ENCODE data around the gene KRTAP10-10.
"Not testable (repeated sequence)": the region's sequence is repeated elsewhere in the genome, so short reads cannot be mapped to it uniquely, and the experiment has no call there.

The KRTAP10-10 gene

DNA sequence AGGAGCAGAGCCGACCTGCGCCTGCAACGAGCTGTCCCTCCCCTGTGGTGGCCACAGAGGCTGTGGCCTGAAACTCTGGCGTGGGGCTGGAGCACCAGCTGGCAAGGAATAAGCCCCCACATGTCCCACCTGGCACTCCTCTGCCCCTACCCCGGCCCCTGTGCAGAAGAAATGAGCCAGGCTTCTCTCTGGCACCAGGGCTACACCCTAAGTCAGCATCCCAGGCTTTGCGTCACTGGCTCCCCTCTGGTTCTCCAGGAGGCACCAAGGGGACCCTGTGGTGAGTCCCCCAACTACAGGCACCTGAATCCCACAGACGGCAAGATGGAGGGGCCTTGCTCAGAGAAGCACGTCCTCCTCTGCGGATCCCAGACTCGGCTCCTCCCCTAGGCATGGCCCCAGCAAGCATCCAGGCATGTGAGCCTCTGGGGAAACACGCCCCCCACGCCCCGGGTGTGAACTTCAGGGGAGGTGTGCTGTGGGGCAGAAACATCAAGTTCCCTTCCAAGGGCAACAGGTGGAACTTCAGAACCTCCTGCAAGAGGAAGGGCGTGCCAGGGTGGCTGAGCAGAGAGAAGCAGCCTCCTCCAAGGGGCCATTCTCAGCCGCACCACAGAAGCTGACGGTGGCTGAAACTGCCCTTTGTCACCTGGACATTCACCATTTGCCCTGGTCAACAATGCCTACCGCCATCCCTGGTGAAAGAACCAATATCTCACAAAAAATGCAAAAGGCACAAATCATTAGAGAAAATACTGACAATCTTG lies 33.9 kb upstream of the KRTAP10-10 start:
- DNase-seq = no peak

DNA sequence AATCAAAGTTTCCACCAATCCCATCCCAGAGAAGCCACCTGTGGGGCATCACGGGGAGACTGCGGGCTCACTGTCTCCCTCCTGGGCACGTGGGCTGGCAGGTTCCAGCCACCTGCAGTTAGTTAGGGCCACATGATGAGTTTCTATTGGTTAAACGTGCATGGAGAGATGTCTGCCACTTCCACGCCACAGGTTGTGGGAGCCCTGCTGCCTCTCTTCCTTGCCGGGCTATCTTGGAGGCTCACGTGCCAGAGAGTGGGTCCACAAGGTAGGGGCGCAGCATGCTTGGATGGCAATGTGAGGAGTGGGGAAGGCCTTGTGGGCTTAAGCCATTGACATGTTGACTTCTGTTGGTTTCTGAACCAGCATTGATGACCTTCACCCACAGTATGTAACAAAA lies 33.2 kb upstream of the KRTAP10-10 start:
- no peak for DNase-seq

DNA sequence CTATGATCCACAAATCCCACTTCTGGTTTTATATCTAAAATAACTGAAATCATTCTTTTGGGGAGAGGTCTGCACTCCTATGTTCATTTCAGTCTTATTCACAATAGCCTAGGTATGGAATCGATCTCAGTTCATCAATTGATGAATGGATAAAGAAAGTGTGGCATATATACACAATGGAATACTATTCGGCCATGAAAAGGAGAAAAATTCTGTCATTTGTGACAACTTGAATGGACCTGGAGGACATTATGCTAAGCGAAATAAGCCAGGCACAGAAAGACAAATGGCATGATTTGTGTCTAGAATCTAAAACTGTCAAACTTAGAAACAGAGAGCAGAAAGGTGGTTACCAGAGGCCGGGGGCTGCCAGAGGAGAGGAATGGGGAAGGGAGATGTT lies 30.7 kb upstream of the KRTAP10-10 start:
- DNase-seq = no peak

DNA sequence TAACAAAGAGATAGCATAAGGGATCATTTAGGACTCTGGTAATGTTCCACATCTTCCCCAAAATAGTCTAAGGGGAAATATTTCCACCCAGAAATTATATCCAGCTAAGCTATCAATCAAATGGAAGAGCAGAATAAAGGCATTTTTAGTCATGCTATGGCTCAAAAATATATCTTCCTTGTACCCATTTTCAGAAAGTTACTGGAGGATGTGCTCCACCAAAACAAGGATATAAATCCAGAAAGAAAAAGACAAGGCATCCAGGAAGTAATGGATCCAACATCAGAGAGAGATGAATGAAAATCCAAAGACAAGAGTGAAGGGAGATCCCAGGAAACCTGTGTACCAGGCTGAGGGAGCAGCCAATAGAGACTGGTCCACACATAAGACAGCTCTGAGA lies 28.0 kb upstream of the KRTAP10-10 start:
- DNase-seq = no peak

DNA sequence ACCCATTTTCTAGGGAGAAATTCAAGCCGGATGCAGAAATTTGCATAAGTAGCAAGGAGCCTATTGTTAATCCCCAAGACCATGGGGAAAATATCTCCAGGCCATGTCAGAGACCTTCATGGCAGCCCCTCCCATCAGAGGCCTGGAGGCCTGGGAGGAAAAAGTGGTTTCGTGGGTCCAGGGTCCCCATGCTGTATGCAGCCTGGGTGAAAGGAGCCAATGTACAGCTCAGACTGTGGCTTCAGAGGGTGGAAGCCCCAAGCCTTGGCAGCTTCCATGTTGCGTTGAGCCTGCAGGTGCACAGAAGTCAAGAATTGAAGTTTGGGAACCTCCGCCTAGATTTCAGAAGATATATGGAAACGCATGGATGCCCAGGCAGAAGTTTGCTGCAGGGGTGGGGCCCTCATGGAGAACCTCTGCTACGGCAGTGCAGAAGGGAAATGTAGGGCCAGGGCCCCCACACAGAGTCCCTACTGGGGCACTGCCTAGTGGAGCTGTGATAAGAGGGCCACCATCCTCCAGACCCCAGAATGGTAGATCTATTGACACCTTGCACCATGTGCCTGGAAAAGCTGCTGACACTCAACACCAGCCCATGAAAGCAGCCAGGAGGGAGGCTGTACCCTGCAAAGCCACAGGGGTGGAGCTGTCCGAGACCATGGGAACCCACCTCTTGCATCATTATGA lies 26.9 kb upstream of the KRTAP10-10 start:
- not testable (repeated sequence) for DNase-seq

DNA sequence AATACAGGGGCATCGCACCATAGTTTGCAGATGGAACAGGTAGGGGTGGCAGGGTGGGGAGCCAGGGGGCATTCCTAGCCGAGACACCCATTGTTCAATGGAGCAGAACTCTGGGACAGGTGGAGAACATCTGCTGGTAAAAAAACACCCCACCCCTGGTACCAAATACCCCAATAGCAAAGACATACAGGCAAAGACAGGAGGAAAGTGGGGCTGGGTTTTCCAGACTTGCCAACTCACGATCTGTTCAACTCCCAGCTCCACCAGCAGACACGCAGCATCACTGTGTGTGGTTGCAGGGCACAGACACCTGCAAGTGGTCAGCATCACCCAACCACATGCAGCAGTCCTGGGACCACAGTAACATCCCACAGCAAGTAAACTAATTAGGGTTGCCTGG lies 25.6 kb upstream of the KRTAP10-10 start:
- DNase-seq = no peak

DNA sequence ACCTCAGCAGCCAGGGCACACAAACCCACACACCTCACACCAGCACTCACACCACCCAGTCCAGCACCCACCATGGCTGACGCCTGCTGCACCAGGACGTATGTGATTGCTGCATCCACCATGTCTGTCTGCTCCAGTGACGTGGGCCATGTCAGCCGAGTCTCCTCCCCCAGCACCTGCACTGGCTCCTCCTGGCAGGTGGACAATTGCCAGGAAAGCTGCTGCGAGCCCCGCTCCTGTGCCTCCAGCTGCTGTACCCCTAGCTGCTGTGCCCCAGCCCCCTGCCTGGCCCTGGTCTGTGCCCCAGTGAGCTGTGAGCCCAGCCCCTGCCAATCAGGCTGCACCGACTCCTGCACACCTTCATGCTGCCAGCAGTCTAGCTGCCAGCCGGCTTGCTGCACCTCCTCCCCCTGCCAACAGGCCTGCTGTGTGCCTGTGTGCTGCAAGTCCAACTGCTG lies 25.1 kb upstream of the KRTAP10-10 start, which contains the start of gene KRTAP10-8:
Gene KRTAP10-8, plus strand, starts transcription at position 51 of the 458 bp plus-strand sequence. Its CDS starts 22 bp downstream, at position 73.
- no peak for DNase-seq

DNA sequence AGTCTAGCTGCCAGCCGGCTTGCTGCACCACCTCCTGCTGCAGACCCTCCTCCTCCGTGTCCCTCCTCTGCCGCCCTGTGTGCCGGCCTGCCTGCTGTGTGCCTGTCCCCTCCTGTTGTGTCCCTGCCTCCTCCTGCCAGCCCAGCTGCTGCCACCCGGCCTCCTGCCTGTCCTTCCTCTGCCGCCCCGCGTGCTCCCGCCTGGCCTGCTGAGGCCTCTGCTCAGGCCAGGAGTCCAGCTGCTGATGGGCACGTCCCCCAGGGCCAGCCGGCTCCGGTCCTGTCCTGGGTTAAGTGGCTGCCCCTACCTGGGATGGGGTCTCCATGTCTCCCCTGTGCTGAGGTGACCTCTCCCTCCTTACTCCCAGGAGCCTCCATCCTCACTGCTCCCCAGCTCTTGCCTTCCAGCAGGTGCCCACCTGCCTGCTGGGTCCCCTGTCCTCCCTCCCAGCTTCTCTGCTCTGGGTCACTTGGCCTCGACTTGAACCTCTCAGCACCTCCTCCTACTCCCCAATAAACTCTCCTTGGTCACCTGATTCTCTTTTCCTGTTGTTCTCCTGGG lies 24.4 kb upstream of the KRTAP10-10 start:
- no peak for DNase-seq

DNA sequence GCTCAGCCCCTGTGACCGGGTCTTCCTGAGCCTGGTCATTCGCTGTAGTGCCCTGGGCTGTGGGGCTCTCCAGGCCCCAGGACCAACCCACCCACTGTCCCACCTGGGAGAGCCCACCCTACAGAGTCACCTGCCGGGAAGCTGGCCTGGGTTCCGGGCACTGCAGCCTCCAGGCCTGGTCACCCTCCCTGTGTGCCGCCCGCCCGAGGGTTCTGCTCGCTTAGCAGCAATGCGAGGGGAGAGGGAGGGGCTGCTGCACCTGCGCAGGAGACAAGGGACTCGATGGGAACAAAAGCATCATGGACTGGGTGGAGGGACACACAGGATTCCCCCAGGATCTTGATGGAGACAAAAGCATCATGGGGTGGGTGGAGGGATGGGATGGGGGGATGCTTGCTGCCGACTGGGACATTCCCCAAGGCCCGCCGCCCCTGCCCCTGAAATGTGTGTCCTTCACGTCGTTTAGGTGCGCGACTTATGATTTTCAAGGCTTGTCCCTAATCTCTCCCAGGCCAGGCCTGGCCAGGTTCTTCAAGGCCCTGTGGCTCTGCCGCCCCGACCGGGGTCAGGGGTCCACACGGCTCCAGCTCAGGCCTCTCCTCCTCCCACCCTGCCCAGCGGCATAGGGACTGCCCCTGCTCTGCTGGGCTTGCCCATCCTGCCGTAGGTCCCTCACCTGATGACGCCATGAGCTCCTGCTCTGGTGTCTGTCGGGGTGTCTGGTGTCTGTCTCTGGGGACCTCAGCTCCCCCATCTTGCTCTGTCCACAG lies 23.6 kb upstream of the KRTAP10-10 start:
- DNase-seq = no peak

DNA sequence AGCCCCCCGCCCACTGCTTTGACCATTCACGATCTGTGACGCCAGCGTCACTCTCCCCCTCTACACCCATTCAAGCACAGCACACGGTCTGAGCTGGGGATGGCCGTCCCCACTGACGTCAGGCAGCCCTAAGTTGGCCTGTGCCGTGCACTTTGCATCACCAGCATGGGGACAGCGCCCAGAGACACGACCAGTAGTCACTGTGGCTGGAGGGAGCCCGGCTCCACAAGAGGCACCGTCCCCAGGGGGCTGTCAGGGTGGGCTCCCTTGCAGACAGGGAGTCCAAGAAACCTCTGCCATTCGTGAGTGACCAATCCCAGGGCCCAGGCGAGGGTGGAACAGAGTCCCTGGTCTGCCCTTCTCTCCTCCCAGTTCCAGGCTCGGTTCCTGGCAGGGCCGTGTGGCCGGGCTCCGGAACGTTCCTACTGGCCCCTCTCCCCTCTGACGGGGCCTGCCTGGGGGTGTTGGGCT lies 23.0 kb upstream of the KRTAP10-10 start:
- DNase-seq = no peak

DNA sequence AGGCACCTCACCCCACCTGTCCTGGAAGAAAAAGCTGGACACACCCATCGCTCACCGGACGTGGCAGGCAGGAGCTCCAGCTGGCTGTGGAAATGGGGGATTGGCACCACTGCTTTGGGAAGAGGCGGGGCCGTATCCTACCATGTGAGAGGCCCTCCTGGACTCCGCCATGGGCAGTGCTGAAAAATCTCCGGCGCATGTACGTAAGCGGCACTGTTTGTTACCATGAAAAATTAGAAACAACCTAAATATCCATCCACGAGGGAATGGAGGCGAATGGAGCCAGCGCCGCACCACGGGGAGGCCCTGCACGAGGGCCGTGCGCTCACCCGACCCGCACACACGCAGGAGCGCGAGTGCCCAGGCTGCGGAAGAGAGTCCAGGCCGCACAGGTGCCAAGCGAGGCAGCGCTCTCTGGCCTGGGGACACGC lies 22.2 kb upstream of the KRTAP10-10 start:
- DNase-seq = no peak

DNA sequence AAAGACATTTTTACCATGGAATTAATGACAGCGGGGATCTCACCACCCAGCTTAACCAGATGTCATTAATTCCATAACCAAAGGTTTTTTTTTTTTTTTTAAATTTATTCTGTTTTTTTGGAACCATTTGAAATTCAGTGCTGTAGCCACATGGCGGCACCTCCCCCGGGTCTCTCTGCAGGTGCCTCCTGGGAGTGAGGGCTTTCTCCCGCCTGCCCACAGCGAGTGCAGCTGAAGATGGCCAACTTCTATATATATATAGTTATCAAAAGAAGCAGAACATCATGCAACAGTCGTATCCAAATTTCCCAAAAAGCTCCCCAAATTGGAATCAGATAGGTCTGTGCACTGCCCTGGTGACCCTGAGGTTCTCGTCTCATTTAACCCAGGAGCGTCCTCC lies 21.7 kb upstream of the KRTAP10-10 start:
- no peak for DNase-seq

DNA sequence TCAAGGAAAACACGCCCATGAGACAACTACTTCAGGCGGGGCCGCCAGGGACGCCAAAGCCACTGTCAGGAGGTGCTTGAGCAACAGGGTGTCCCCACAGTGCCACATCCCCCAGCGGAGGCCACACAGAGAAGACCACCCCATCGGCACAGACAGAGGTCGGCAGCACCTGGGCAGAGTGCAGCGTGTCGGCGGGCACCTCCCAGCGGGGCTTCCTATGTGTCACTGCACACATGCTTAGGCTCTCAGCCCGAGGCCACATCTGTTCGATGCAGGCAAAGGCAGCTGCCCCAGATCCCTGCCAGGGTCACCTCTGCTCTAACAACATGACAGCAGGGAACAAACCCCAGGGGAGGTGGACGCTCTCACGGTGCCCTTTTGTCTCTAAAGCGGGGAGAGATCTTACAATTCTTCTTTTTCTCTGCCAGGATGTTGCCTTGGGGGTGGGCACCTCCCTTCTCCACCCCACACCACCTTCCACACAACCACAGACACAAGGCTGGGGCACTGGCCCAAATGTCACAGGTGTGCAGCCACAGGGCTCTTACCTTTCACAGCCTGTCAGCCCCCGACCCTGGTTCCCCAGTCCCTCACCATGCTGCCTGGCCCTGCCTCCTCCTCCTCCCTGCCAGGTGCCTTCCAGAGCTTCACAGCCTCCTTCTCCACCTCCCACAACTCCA lies 21.1 kb upstream of the KRTAP10-10 start:
- DNase-seq = no peak

DNA sequence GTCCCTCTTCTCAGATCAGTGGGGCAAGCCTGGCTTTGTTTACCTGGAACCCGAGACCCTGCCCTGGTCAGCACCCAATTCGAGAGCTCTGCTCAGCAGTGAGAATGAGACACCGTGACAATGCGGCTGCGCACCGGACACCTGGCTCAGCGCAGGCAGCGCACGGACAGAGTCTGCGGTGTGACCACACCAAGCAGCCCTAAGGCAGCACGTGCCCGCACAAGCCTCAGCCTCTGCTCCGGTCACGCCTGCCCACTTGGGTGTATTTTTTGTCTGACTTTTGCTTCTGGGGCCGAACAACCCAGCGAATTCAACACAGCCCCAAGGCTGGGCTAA lies 20.6 kb upstream of the KRTAP10-10 start:
- no peak for DNase-seq

DNA sequence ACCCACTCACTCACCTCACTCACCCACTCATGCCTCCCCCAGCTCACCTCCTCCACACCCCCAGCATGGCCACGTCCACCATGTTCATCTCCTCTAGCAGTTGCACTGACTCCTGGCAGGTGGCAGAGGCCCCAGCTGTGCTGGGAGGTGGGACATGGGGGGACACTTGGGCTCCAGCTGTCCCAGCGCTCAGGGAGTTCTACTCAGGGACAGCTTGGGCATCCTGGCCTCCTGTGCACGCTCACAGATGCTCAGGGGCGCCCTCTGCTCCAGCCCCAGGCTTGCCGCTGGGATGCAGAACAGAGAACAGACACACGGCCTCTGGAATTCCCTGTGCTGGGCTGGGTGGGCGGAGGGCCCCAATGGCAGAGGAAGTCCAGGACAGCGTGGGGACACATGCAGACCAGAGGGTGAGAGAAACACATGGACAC lies 20.1 kb upstream of the KRTAP10-10 start:
- DNase-seq = no peak

DNA sequence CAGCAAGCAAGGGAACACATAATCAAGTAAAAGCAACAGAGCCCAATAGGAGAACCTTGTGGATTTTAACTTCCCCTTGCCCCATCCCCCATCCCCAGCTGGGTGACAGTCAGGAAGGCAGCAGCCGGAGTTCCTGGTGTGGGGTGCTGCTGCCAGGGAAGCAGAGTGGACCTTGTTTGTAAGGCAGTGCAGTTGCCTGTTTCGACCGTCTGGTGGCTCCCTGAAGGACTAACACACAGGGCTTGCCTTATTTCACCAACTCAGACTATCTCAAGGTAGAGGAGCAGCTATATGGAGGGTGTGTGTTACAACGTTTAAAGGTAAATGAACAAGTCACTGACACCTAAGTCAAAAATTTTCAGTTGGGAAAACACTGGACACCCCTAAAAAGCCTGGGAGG lies 18.7 kb upstream of the KRTAP10-10 start:
- DNase-seq = peak in 1 of 2 donors; percentile 9

DNA sequence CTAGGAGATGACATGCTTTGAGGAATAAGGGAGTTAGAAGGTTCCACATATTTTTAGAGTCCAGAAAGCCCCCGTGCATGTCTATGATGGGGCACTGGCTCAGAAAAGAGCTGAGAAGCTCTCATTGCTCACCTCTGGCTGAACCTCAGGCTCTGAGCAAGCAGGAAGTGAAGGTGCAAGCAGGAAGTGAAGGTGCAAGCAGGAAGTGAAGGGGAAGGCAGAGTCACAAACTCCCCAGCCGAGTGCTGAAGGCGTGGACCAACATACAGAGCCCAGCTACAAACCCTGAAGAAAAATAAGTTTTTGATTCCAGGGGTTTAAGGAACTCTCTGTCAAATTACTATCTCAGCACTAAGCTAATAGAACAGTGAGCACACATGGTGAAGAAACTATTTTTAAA lies 18.2 kb upstream of the KRTAP10-10 start:
- DNase-seq = peak; percentile 59 to 75

DNA sequence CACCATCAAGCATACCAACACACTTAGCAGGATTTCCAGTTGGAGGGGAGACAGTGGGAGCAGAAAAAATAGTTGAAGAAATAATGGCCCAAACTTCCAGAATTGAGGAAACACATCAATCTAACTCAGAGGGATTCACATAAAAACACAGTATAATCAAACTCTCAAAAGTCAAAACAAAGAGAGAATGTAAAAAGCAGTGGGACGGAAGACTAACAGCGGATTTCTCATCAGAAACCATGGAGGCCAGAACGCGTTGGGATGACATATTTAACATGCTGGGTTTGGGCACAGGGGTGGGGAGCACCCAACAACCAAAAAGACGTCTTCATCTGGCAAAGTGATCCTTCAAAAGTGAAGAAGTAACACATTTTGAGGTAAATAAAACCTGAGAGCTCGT lies 17.3 kb upstream of the KRTAP10-10 start:
- DNase-seq = no peak

DNA sequence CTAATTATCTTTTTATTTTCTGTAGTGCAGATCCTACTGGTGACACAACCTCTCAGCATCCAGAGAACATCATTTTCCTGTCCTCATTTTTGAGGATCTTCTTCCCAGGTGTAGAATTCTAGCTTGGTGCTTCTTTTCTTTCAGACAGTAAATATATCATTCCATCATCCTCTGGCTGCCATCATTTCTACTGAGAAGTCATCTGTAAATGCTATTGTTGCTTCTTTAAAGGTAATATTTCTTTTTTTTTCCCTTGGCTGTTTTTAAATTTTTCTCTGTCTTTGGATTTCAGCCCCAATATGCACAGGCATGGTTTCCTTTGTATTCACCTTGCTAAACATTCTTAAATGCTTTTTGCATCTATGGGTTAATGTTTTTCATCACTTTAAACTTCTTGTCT lies 13.6 kb upstream of the KRTAP10-10 start:
- no peak for DNase-seq

DNA sequence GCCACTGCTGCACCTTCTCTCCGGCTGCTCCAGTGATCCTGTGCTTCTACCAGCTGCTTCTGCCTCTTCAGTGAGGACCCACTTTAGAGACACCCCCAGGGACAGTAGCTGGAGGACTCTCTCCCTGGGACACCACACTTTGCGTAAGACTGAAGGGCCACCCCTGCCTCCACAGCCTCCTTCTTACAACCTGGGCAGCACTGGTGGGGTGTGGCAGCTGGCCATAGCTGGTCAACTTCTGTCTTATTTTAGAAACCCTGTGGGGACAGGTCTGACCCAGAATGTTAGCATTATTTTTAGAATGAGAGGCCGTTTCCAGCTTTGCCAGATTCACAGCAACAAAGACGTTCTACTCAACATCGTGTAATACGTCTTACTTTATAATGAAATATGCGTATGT lies 11.4 kb upstream of the KRTAP10-10 start:
- DNase-seq = no peak

DNA sequence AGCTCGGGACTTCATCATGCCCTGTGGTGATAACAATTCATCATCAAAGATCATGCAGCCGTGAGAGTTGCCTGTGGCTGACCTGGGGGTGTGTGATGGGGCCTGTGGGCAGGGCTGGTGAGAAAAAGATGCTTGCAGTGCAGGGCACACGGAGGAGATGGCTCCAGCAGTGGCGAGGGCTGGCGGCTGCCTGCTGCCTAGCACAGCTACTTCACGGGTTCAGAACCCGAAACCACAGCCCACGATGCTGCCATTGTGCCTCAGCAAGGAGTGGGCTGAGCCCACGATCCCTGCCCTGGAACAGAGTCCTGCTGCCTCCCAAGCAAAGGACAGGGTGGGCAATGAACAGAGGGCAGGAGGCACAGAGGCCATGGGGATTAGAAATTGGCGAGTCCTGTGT lies 10.9 kb upstream of the KRTAP10-10 start:
- peak; percentile 18 to 42 for DNase-seq

DNA sequence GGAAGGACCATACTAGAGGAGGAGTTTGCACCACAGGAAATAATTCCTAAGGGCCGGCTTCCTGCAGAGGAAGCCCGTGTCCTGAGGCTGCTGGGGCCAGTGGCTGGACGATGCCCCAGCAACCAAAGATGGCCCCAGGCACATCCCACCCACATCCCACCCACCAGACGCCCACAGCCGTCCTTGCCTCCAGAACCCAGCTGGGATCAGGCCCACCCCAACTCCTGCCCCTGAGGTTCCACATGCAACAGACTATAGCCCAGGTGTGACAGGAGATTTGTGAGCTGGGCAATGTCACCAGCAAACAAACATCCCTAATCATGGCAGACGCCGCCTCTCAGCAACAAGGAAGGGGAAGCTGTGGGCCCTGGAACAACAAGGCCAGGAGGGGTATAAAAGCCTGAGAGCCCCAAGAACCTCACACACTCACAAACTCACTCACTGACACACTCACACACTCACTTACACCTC lies 10.4 kb upstream of the KRTAP10-10 start, which contains the start of gene KRTAP10-9:
Gene KRTAP10-9, plus strand, starts transcription at position 421 of the 471 bp plus-strand sequence. CDS start 79 bp downstream, outside the sequence.
- no peak for DNase-seq

Data from CD4-positive, alpha-beta T cell treated with Interferon alpha-2 for 1 hour (primary cell).